H1 (cell line): ENCODE results near the gene SLC38A10. TPM values are rescaled to one million over a fixed set of nuclear protein-coding genes. Genes with fewer than 3 reads are reported as not detected.

Experiments
- CTCF ChIA-PET: fragments of 300-600 bp; sonication (Branson Sonifier 250); formaldehyde crosslinking; loops from one replicate; lab custom pipeline; 2021; ENCODE audit not compliant: partially characterized antibody; lab: Charles Lee
- POLR2A ChIA-PET: fragments of 300-600 bp; sonication (Branson Sonifier 250); formaldehyde crosslinking; loops from one replicate; lab custom pipeline; 2021; ENCODE audit warnings: inconsistent platforms; ENCODE audit not compliant: partially characterized antibody; lab: Charles Lee
- DNase-seq, 2 experiments: peaks; one replicate each; pipeline versions ENCODE4 v3.0.0 to v3.0.0-alpha.2; 2010 to 2022; ENCODE audit warnings: low spot score in 2 of 2, low read depth in 1 of 2, mixed read lengths in 1 of 2
- FAIRE-seq: peaks from 2 replicates; lab custom pipeline; 2011; peaks lifted over from hg19 to GRCh38; lab: Jason Lieb, UNC
- H2AFZ ChIP-seq: 2 replicates; pipeline ENCODE4 v1.8.1; 2012; ENCODE audit warnings: low read length, inconsistent platforms
- H2AK5ac ChIP-seq: 2 replicates; pipeline ENCODE4 v1.6.1; 2013; ENCODE audit warnings: low read depth, low read length
- H2BK120ac ChIP-seq: replicated peaks from 2 replicates; pipeline ENCODE3; 2013; ENCODE audit warnings: low read depth, low read length, inconsistent platforms
- H2BK12ac ChIP-seq: 2 replicates; pipeline ENCODE4 v1.6.1; 2013; ENCODE audit warnings: low read depth, low read length
- H2BK15ac ChIP-seq: 2 replicates; pipeline ENCODE4 v1.6.1; 2013; ENCODE audit warnings: low read length
- H2BK20ac ChIP-seq: 2 replicates; pipeline ENCODE4 v1.6.1; 2013; ENCODE audit warnings: low read length
- H2BK5ac ChIP-seq: 2 replicates; pipeline ENCODE4 v1.6.1; 2013; ENCODE audit warnings: low read depth, low read length
- H3K14ac ChIP-seq: 2 replicates; pipeline ENCODE4 v1.6.1; 2013; ENCODE audit warnings: inconsistent platforms; ENCODE audit not compliant: insufficient read length
- H3K18ac ChIP-seq: 2 replicates; pipeline ENCODE4 v1.6.1; 2013; ENCODE audit warnings: low read length; ENCODE audit errors: extremely low read depth
- H3K23ac ChIP-seq: 2 replicates; pipeline ENCODE4 v1.6.1; 2013; ENCODE audit warnings: inconsistent platforms; ENCODE audit not compliant: insufficient read length
- H3K23me2 ChIP-seq: 2 replicates; pipeline ENCODE4 v1.6.1; 2013; ENCODE audit warnings: low read depth, low read length
- H3K27ac ChIP-seq: 2 replicates; pipeline ENCODE4 v1.6.1; 2011; ENCODE audit warnings: low read depth, low read length, inconsistent platforms
- H3K27me3 ChIP-seq, 4 experiments: replicated peaks in 1 of 4; 1 replicate in 1 of 4; 2 replicates in 3 of 4; pipeline versions ENCODE4 v1.6.1 to v1.8.1; 2011 to 2013; ENCODE audit warnings: low read length in 3 of 4, mild to moderate bottlenecking in 3 of 4, inconsistent platforms in 2 of 4, mixed read lengths in 2 of 4, moderate library complexity in 1 of 4; ENCODE audit not compliant: control insufficient read depth in 3 of 4, insufficient read depth in 3 of 4; ENCODE audit errors: extremely low read depth in 1 of 4
- H3K36me3 ChIP-seq, 4 experiments: 2 replicates each; pipeline versions ENCODE4 v1.6.1 to v1.8.1; 2011 to 2013; ENCODE audit warnings: mild to moderate bottlenecking in 4 of 4, low read length in 3 of 4, moderate library complexity in 2 of 4, control low read depth in 1 of 4, inconsistent platforms in 1 of 4; ENCODE audit not compliant: insufficient read depth in 4 of 4, control insufficient read depth in 2 of 4
- H3K4ac ChIP-seq: replicated peaks from 2 replicates; pipeline ENCODE3; 2013; ENCODE audit warnings: low read length, low read depth, mixed read lengths, inconsistent platforms; ENCODE audit not compliant: insufficient read length
- H3K4me1 ChIP-seq, 4 experiments: replicated peaks in 1 of 4; 1 replicate in 1 of 4; 2 replicates in 3 of 4; pipeline versions ENCODE4 v1.6.1 to v1.8.1; 2011 to 2013; ENCODE audit warnings: low read length in 3 of 4, inconsistent platforms in 2 of 4, mixed read lengths in 1 of 4; ENCODE audit not compliant: insufficient read depth in 4 of 4, control insufficient read depth in 3 of 4
- H3K4me2 ChIP-seq, 2 experiments: 2 replicates each; pipeline versions ENCODE4 v1.6.1 to v1.8.1; 2011 to 2013; ENCODE audit warnings: low read depth in 2 of 2, low read length in 2 of 2, control low read depth in 1 of 2, inconsistent platforms in 1 of 2, mild to moderate bottlenecking in 1 of 2; ENCODE audit not compliant: insufficient read depth in 1 of 2
- H3K4me3 ChIP-seq, 4 experiments: fragments of 200-600, 300-600 bp in 1 of 4; sonication (generic), shearing (Covaris generic), sonication (Bioruptor Twin) in 1 of 4; 2 replicates each; pipeline versions ENCODE4 v1.5.1 to v1.8.1; 2011 to 2016; ENCODE audit warnings: low read length in 4 of 4, low read depth in 3 of 4, control low read depth in 2 of 4, inconsistent platforms in 2 of 4, mild to moderate bottlenecking in 2 of 4, mixed read lengths in 1 of 4, moderate library complexity in 1 of 4; ENCODE audit not compliant: insufficient read depth in 2 of 4; ENCODE audit errors: extremely low read depth in 1 of 4
- H3K56ac ChIP-seq: replicated peaks from 2 replicates; pipeline ENCODE3; 2013; ENCODE audit warnings: low read depth, mild to moderate bottlenecking, mixed read lengths, low read length, inconsistent platforms; ENCODE audit not compliant: insufficient read length
- H3K79me1 ChIP-seq: 2 replicates; pipeline ENCODE4 v1.6.1; 2013; ENCODE audit warnings: low read depth, low read length, control low read depth
- H3K79me2 ChIP-seq, 2 experiments: 2 replicates each; pipeline versions ENCODE4 v1.6.1 to v1.8.1; 2012 to 2013; ENCODE audit warnings: low read length in 2 of 2, mild to moderate bottlenecking in 2 of 2, inconsistent platforms in 1 of 2; ENCODE audit not compliant: insufficient read depth in 2 of 2, control insufficient read depth in 1 of 2
- H3K9ac ChIP-seq, 4 experiments: replicated peaks in 1 of 4; 1 replicate in 1 of 4; 2 replicates in 3 of 4; pipeline versions ENCODE4 v1.6.1 to v1.8.1; 2011 to 2013; ENCODE audit warnings: low read depth in 3 of 4, low read length in 3 of 4, control low read depth in 2 of 4, mild to moderate bottlenecking in 2 of 4, moderate library complexity in 2 of 4, inconsistent platforms in 1 of 4; ENCODE audit errors: extremely low read depth in 1 of 4
- H3K9me3 ChIP-seq, 2 experiments: 2 replicates each; pipeline versions ENCODE4 v1.6.1 to v1.8.1; 2012 to 2013; ENCODE audit warnings: mild to moderate bottlenecking in 2 of 2, moderate library complexity in 2 of 2, control low read depth in 1 of 2, inconsistent platforms in 1 of 2, low read depth in 1 of 2, low read length in 1 of 2, mixed read lengths in 1 of 2; ENCODE audit not compliant: insufficient read depth in 2 of 2
- H4K20me1 ChIP-seq, 2 experiments: replicated peaks in 1 of 2; 2 replicates each; pipeline versions ENCODE3 to v1.8.1; 2011 to 2013; ENCODE audit warnings: inconsistent platforms in 2 of 2, low read length in 2 of 2, mild to moderate bottlenecking in 1 of 2; ENCODE audit not compliant: insufficient read depth in 2 of 2, control insufficient read depth in 1 of 2
- H4K5ac ChIP-seq: 2 replicates; pipeline ENCODE4 v1.6.1; 2013; ENCODE audit warnings: low read length, low read depth, mixed read lengths, inconsistent platforms; ENCODE audit not compliant: insufficient read length
- H4K8ac ChIP-seq: 2 replicates; pipeline ENCODE4 v1.8.0; 2013; ENCODE audit warnings: mild to moderate bottlenecking, moderate library complexity, low read length, inconsistent platforms; ENCODE audit not compliant: insufficient read depth; ENCODE audit errors: extremely low read depth
- H4K91ac ChIP-seq: replicated peaks from 2 replicates; pipeline ENCODE3; 2013; ENCODE audit warnings: low read length, mixed read lengths, inconsistent platforms; ENCODE audit not compliant: insufficient read length
- ASH2L ChIP-seq: fragments of 200-600, 300-600 bp; sonication (generic); IDR thresholded peaks from one replicate; pipeline ENCODE4 v1.7.1; 2017; ENCODE audit warnings: low read length
- ATF3 ChIP-seq: IDR thresholded peaks from 2 replicates; pipeline ENCODE4 v1.6.1; 2011; ENCODE audit warnings: low read depth, mild to moderate bottlenecking, low read length; ENCODE audit not compliant: insufficient read depth
- CTCF ChIP-seq, 3 experiments: IDR thresholded peaks; 1 replicate in 2 of 3; 2 replicates in 1 of 3; pipeline versions ENCODE4 v1.5.1 to v1.6.1; 2011; ENCODE audit warnings: low read length in 3 of 3, mild to moderate bottlenecking in 3 of 3, inconsistent platforms in 2 of 3, low read depth in 1 of 3, moderate library complexity in 1 of 3; ENCODE audit not compliant: insufficient read depth in 1 of 3; ENCODE audit errors: control extremely low read depth in 1 of 3
- POU5F1 ChIP-seq: IDR thresholded peaks from 2 replicates; pipeline ENCODE4 v1.6.1; 2011; ENCODE audit warnings: low read depth, mild to moderate bottlenecking, low read length, moderate library complexity
- RFX5 ChIP-seq: IDR thresholded peaks from 2 replicates; pipeline ENCODE4 v1.6.1; 2011; ENCODE audit warnings: low read depth, low read length, improper control_type of control experiment, borderline replicate concordance
- SIRT6 ChIP-seq: IDR thresholded peaks from one replicate; pipeline ENCODE4 v1.7.1; 2012; ENCODE audit warnings: low read length, inconsistent platforms
- SRF ChIP-seq: IDR thresholded peaks from 2 replicates; pipeline ENCODE4 v1.6.1; 2011; ENCODE audit warnings: mild to moderate bottlenecking, low read depth, low read length, moderate library complexity
- SUZ12 ChIP-seq: fragments of 200-600 bp; sonication (generic); IDR thresholded peaks from 2 replicates; pipeline ENCODE4 v1.6.1; 2012; ENCODE audit warnings: mild to moderate bottlenecking, inconsistent platforms, low read length, moderate library complexity, mixed read lengths
- TEAD4 ChIP-seq: IDR thresholded peaks from 2 replicates; pipeline ENCODE4 v1.6.1; 2012; ENCODE audit warnings: low read depth, low read length, inconsistent platforms, mixed read lengths
- YY1 ChIP-seq: IDR thresholded peaks from 2 replicates; pipeline ENCODE4 v1.6.1; 2011; ENCODE audit warnings: low read depth, mild to moderate bottlenecking, low read length
- WGBS, 2 experiments: shearing (Covaris generic) in 1 of 2; methylation state at CpG; one replicate each; pipeline versions ENCODE4 v1.1.6 to v1.1.7; 2013 to 2015; ENCODE audit warnings: low lambda C conversion rate in 2 of 2, mixed read lengths in 2 of 2, inconsistent platforms in 1 of 2, low coverage in 1 of 2, missing lambda C conversion rate in 1 of 2; ENCODE audit not compliant: insufficient replicate concordance in 2 of 2, insufficient coverage in 1 of 2, insufficient read length in 1 of 2; ENCODE audit errors: extremely low coverage in 1 of 2, missing lambda C conversion rate in 1 of 2; 5-methylcytosine and 5-hydroxymethylcytosine counted together
- polyA plus RNA-seq, 7 experiments: library from polyadenylated mRNA; depleted of rRNA in 3 of 7; stranded (reverse) in 5 of 7; unstranded in 2 of 7; fragments of >200 nt in 5 of 7; fragments of 200-250 nt in 2 of 7; gene quantifications; 1 replicate in 5 of 7; 2 replicates in 1 of 7; 4 replicates in 1 of 7; pipeline versions ENCODE4 v1.2.1 to v1.2.3, GENCODE V29; 2011 to 2013; ENCODE audit warnings: missing spikeins in 2 of 7, mixed read lengths in 2 of 7
- total RNA-seq: library from RNA; stranded (reverse); fragmentation: NEBNext Ultra II Directional; extraction: Animal tissue kit (Norgen Biotek cat#: 25700); gene quantifications from 2 replicates; pipeline ENCODE4 v1.2.1, GENCODE V29; 2021

Gene SLC38A10
- total and polyA plus RNA-seq, 2 of the 8 experiments (the other 6 are each of a cell fraction or from before 2014, with no cell fraction given): 26.4 to 41.0 TPM

DNA sequence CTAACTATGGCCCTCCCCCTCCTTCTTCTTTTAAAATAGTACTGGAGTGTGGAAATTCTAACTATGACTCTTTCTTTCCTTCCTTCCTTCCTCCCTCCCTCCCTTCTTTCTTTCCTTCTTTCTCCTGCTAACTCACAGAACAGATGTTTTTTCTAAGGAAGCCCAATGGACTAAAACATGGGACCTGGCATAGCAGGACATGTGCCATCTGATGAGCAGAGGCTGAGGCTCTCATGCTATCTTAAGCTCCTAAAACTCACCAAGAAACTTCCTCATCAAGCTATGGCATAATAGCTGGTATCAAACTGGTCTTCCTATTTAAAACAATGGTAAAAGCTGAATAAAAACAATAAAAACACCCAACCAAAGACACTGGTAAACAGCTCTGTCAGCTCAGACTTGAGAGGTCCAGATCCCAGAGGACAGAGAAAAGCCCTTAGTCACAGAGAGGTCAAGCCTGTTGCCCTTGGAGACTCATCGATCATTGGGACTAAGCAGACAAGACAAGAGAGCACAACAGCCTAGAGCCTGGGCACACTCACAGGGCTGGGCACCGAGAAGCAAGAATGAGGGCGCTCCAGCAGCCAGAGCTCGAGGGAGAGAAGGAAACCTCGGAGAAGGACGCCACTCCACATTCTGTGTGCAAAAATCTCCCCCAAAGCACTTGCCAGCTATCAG, 27.6 kb downstream of the SLC38A10 start:
- H2BK12ac ChIP-seq: no peak overlapping the region
- no peak overlapping the region for H3K23ac ChIP-seq
- no peak overlapping the region for H3K4me2 ChIP-seq
- no peak overlapping the region for H2AFZ ChIP-seq
- H3K4me1 ChIP-seq: no peaks in the 10 kb centered on the region
- H3K14ac ChIP-seq: no peak overlapping the region
- peaks cover 0 to 9% (median 2%) of the 10 kb centered on the region in 4 experiments; a peak in 3 of 8 replicates for H3K36me3 ChIP-seq
- ChIA-PET CTCF (interaction anchor here (0.6 to 1.4 kb wide), 9 partner anchors 9 to 174 kb away, joined by 3 to 4 read pairs (median 3); no protein-coding TSS in a partner anchor), POLR2A (interaction anchor here (0.6 kb wide), 1 partner anchor 9 kb away, joined by 3 read pairs; no protein-coding TSS in a partner anchor)
- no peak overlapping the region for H4K5ac ChIP-seq
- no peak overlapping the region for H3K9ac ChIP-seq
- no peak overlapping the region for H3K56ac ChIP-seq
- H3K4ac ChIP-seq: no peak overlapping the region
- no peak overlapping the region for H2BK20ac ChIP-seq
- no peak overlapping the region for H2AK5ac ChIP-seq
- peaks cover 5% of the 10 kb centered on the region; the same call in 1 of the 2 replicates for H3K79me1 ChIP-seq
- H2BK5ac ChIP-seq: no peak overlapping the region
- H4K91ac ChIP-seq: no peak overlapping the region
- H3K18ac ChIP-seq: no peak overlapping the region
- peaks cover 3 to 9% of the 10 kb centered on the region in 2 experiments for H4K20me1 ChIP-seq
- no peaks in the 10 kb centered on the region for H3K79me2 ChIP-seq
- H4K8ac ChIP-seq: no peak overlapping the region
- H2BK15ac ChIP-seq: no peak overlapping the region
- DNase-seq (no peak), FAIRE-seq (no peak)
- H3K23me2 ChIP-seq: no peaks in the 10 kb centered on the region
- no peaks in the 10 kb centered on the region for H3K9me3 ChIP-seq
- 91% methylated on average over 6 of the region's 6 CpGs; no CpG with 5 or more reads in 1 of the 2 experiments for WGBS, 2 experiments
- H3K27ac ChIP-seq: no peak overlapping the region; the same call in 1 of the 2 replicates
- H2BK120ac ChIP-seq: no peak overlapping the region
- no peaks in the 10 kb centered on the region for H3K27me3 ChIP-seq
- no peak overlapping the region for H3K4me3 ChIP-seq
- no peak for TF ChIP-seq ATF3
- TF ChIP-seq RFX5: no peak
- TF ChIP-seq ASH2L: no peak
- no peak for TF ChIP-seq CTCF (IDR thresholded peaks at IDR 0.05; ENCODE audit: control extremely low read depth in 1 of 3, insufficient read depth in 1 of 3, low read depth in 1 of 3, low read length in 3 of 3)
- no peak for TF ChIP-seq POU5F1
- no peak for TF ChIP-seq SIRT6
- TF ChIP-seq TEAD4: no peak
- TF ChIP-seq SUZ12: no peak
- TF ChIP-seq SRF: no peak
- no peak for TF ChIP-seq YY1
